Activated CD4-positive, alpha-beta memory T cell treated with anti-CD3 and anti-CD28 coated beads, Interleukin-2, amount 10 ng/mL, durations not matched to agents 7 days and 5 days (primary cell): ENCODE measurements around the gene RNF31. TPM values are rescaled to one million over a fixed set of nuclear protein-coding genes. Genes with fewer than 3 reads are reported as not detected.

Source experiments
- CTCF ChIA-PET: fragments of 350-600 bp; sonication (Branson Sonifier 250); formaldehyde crosslinking; loops from one replicate; lab custom pipeline; 2021; ENCODE audit warnings: antibody characterized with exemption, inconsistent platforms; lab: Charles Lee
- POLR2A ChIA-PET: fragments of 350-600 bp; sonication (Branson Sonifier 250); formaldehyde crosslinking; loops from one replicate; lab custom pipeline; 2021; ENCODE audit warnings: antibody characterized with exemption; lab: Charles Lee
- DNase-seq: peaks from one replicate; pipeline ENCODE4 v3.0.0-alpha.2; 2020
- H3K27ac Mint-ChIP-seq: one replicate; pipeline ENCODE4 v1.8.0; 2021; ENCODE audit warnings: mild to moderate bottlenecking, mixed read lengths
- H3K27me3 Mint-ChIP-seq: one replicate; pipeline ENCODE4 v1.8.0; 2021; ENCODE audit warnings: mixed read lengths
- H3K36me3 Mint-ChIP-seq: one replicate; pipeline ENCODE4 v1.8.0; 2021; ENCODE audit warnings: low read depth, mixed read lengths
- H3K4me1 Mint-ChIP-seq: one replicate; pipeline ENCODE4 v1.8.0; 2021; ENCODE audit warnings: mixed read lengths
- H3K4me3 Mint-ChIP-seq: one replicate; pipeline ENCODE4 v1.8.0; 2021; ENCODE audit warnings: mild to moderate bottlenecking, mixed read lengths
- H3K9me3 Mint-ChIP-seq: one replicate; pipeline ENCODE4 v1.8.0; 2021; ENCODE audit warnings: mixed read lengths
- total RNA-seq, 2 experiments: library from RNA; stranded (reverse); gene quantifications; one replicate each; pipeline ENCODE4 v1.2.3, GENCODE V29; 2021

RNF31 gene
- total RNA-seq, 2 experiments from 2014 or later, result 122 to 129 TPM

DNA sequence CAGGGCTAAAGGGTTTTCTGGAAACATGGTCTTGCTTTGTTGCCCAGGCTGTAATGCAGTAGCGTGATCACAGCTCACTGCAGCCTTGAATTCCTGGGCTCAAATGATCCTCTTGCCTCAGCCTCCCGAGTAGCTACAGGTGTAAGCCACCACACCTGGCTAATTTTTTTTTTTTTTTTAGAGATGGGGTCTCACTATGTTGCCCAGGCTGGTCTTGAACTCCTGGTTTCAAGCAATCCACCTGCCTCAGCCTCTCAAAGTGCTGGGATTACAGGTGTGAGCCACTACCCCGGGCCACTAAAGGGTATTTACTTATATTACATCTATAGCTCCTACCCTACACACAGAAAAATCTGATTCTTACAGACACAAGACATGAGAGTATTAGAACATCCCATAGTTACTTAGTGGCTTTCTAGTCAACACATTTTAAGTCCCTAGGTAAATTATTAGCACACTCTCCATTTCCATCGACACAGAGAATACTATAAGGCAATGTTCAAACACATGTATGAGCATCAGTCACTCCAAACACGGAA, 38.9 kb upstream of the RNF31 start:
- ChIA-PET POLR2A (interaction anchor here (0.5 to 8.2 kb wide), 20 partner anchors 8 to 566 kb away, joined by 3 to 149 read pairs (median 7); partner anchors contain the start of genes CARMIL3, CHMP4A, EMC9 and IRF9), CTCF (interaction anchor here (0.6 to 9.8 kb wide), 36 partner anchors 10 to 476 kb away, joined by 3 to 254 read pairs (median 5); partner anchors contain the start of genes CARMIL3, CIDEB, EMC9 and IRF9)
- H3K4me3 Mint-ChIP-seq, result peak overlapping the region; percentile 8
- peaks cover 43% of the 10 kb centered on the region for H3K4me1 Mint-ChIP-seq
- H3K36me3 Mint-ChIP-seq, result peaks cover 18% of the 10 kb centered on the region
- no peaks in the 10 kb centered on the region for H3K9me3 Mint-ChIP-seq
- peak overlapping the region; percentile 98 for H3K27ac Mint-ChIP-seq
- no peaks in the 10 kb centered on the region for H3K27me3 Mint-ChIP-seq
- no peak for DNase-seq

GRCh38 chr14:24110060-24110459, 37.2 kb upstream of the RNF31 start:
- Mint-ChIP-seq H3K4me1 (peaks cover 43% of the 10 kb centered on the region), H3K4me3 (no peak overlapping the region), H3K27ac (no peak overlapping the region), H3K36me3 (peaks cover 3% of the 10 kb centered on the region), H3K27me3 (no peaks in the 10 kb centered on the region), H3K9me3 (no peaks in the 10 kb centered on the region)
- no peak for DNase-seq
- POLR2A ChIA-PET, result interaction anchor here (0.6 to 8.2 kb wide), 12 partner anchors 14 to 1608 kb away, joined by 3 to 149 read pairs (median 4); partner anchors contain the start of genes EMC9, IRF9, PCK2 and PSME1
- CTCF ChIA-PET, result interaction anchor here (0.8 to 9.8 kb wide), 11 partner anchors 16 to 321 kb away, joined by 3 to 254 read pairs (median 5); partner anchors contain the start of genes EMC9, IRF9, PCK2 and PSME1

DNA sequence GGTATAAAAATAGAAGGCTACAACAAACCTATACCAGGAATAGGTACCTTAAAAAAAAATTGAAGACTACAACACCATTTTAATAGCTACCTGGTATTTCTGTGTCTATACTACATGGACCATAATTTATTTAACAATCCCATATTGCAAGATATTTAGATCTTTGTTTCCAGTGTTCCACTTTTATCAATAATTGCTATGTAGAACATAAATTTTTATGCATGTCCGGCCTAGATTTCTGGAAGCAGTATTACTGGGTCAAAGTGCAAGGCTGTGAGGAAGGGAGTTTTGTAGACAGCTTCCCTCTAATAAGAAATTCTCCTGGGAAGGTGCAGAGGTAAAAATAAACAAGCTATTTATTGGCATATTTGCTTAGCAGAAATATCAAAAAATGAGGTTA, 36.8 kb upstream of the RNF31 start:
- H3K4me1 Mint-ChIP-seq, result peaks cover 47% of the 10 kb centered on the region
- ChIA-PET POLR2A (interaction anchor here (0.7 to 8.2 kb wide), 10 partner anchors 15 to 58 kb away, joined by 3 to 149 read pairs (median 6); partner anchors contain the start of genes EMC9, IRF9, PCK2 and PSME1), CTCF (interaction anchor here (0.8 to 9.8 kb wide), 10 partner anchors 16 to 321 kb away, joined by 3 to 254 read pairs (median 5); partner anchors contain the start of genes EMC9, IRF9, PCK2 and PSME1)
- peaks cover 4% of the 10 kb centered on the region for H3K36me3 Mint-ChIP-seq
- DNase-seq, result no peak
- no peak overlapping the region for H3K4me3 Mint-ChIP-seq
- H3K9me3 Mint-ChIP-seq, result no peaks in the 10 kb centered on the region
- H3K27me3 Mint-ChIP-seq, result no peaks in the 10 kb centered on the region
- H3K27ac Mint-ChIP-seq, result no peak overlapping the region

- Mint-ChIP-seq H3K4me1 (peaks cover 51% of the 10 kb centered on the region), H3K27ac (peak overlapping the region; percentile 100), H3K27me3 (no peaks in the 10 kb centered on the region), H3K36me3 (peaks cover 28% of the 10 kb centered on the region), H3K4me3 (peak overlapping the region; percentile 98), H3K9me3 (no peaks in the 10 kb centered on the region)
- DNase-seq, result no peak
- POLR2A ChIA-PET, result interaction anchor here (0.6 to 12.4 kb wide), 31 partner anchors 8 to 317 kb away, joined by 3 to 448 read pairs (median 9); partner anchors contain the start of genes CARMIL3, CBLN3, CHMP4A and CIDEB
- CTCF ChIA-PET, result interaction anchor here (0.8 to 4.5 kb wide), 12 partner anchors 19 to 793 kb away, joined by 3 to 39 read pairs (median 10); partner anchors contain the start of genes DHRS4, EMC9, IRF9 and PCK2
Observed at GRCh38 chr14:24113379-24113800, 33.9 kb upstream of the RNF31 start.

GRCh38 chr14:24113801-24114531, 33.3 kb upstream of the RNF31 start:
- no peaks in the 10 kb centered on the region for H3K27me3 Mint-ChIP-seq
- ChIA-PET POLR2A (interaction anchor here (0.8 to 12.4 kb wide), 44 partner anchors 9 to 323 kb away, joined by 3 to 448 read pairs (median 6); partner anchors contain the start of genes CARMIL3, CBLN3, CHMP4A and CIDEB), CTCF (interaction anchor here (0.5 to 4.5 kb wide), 23 partner anchors 12 to 793 kb away, joined by 3 to 39 read pairs (median 7); partner anchors contain the start of genes CARMIL3, CIDEB, DHRS4 and EMC9)
- peaks cover 34% of the 10 kb centered on the region for H3K36me3 Mint-ChIP-seq
- peaks cover 48% of the 10 kb centered on the region for H3K4me1 Mint-ChIP-seq
- DNase-seq, result peak; percentile 86
- H3K9me3 Mint-ChIP-seq, result no peaks in the 10 kb centered on the region
- peak overlapping the region; percentile 98 for H3K4me3 Mint-ChIP-seq
- peak overlapping the region; percentile 100 for H3K27ac Mint-ChIP-seq

- POLR2A ChIA-PET, result interaction anchor here (0.8 to 12.4 kb wide), 47 partner anchors 10 to 327 kb away, joined by 3 to 448 read pairs (median 6); partner anchors contain the start of genes CARMIL3, CBLN3, CHMP4A and CIDEB
- H3K4me1 Mint-ChIP-seq, result peaks cover 42% of the 10 kb centered on the region
- H3K4me3 Mint-ChIP-seq, result peak within 1 kb of the TSS; percentile 98
- CTCF ChIA-PET, result interaction anchor here (1.0 to 4.5 kb wide), 23 partner anchors 10 to 794 kb away, joined by 3 to 39 read pairs (median 7); partner anchors contain the start of genes CARMIL3, CIDEB, DHRS4 and EMC9
- no peaks in the 10 kb centered on the region for H3K9me3 Mint-ChIP-seq
- peak within 1 kb of the TSS; percentile 100 for H3K27ac Mint-ChIP-seq
- DNase-seq, result peak; percentile 98
- H3K27me3 Mint-ChIP-seq, result no peaks in the 10 kb centered on the region
- peaks cover 42% of the 10 kb centered on the region for H3K36me3 Mint-ChIP-seq
Observed at GRCh38 chr14:24114532-24115421, 32.5 kb upstream of the RNF31 start, which contains the start of the genes DCAF11 and NRL. TSS of gene DCAF11 (plus strand) at chr14:24114777. CDS start at chr14:24115595, 818 bp downstream. TSS of gene NRL (minus strand) at chr14:24114949. CDS start at chr14:24082848, 32,101 bp downstream.

DNA sequence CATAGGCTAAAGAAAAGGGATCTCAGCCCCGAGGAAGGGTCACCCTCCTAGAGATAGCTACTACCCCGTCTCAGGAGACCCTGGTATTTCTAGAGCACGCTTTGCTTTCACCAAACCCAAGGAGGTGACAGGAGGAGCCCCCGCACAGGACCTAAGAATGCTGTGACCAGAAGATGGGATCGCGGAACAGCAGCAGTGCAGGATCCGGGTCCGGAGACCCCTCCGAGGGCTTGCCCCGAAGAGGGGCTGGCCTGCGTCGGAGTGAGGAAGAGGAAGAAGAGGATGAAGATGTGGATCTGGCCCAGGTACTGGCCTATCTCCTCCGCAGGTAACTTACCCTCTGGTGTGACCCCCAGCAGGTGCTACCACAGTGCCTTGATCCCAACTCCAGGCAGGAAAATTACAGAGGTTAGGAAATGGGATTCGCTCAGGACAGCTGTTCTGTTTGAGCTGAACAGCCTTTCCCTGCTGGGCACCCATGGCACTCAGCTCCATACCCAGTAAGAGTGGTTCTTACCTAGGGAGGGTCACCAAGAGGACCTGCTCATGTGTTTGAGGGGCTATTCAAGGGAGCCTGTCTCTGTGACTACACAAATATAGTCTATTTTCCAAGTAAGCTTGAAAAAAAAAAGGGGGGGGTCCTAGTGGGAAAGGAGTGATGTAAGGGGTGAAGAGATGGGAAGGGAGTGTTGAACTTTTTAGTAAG, 31.7 kb upstream of the RNF31 start:
- Mint-ChIP-seq H3K36me3 (peaks cover 45% of the 10 kb centered on the region), H3K27me3 (no peaks in the 10 kb centered on the region), H3K4me1 (peaks cover 39% of the 10 kb centered on the region), H3K4me3 (peak overlapping the region; percentile 98), H3K9me3 (no peaks in the 10 kb centered on the region), H3K27ac (peak overlapping the region; percentile 100)
- ChIA-PET POLR2A (interaction anchor here (0.9 to 12.4 kb wide), 28 partner anchors 9 to 326 kb away, joined by 3 to 448 read pairs (median 10); partner anchors contain the start of genes CARMIL3, CBLN3, CHMP4A and EMC9), CTCF (interaction anchor here (0.6 to 4.5 kb wide), 19 partner anchors 9 to 1350 kb away, joined by 3 to 39 read pairs (median 8); partner anchors contain the start of genes CARMIL3, CIDEB, EMC9 and IRF9)
- no peak for DNase-seq

- Mint-ChIP-seq H3K4me3 (peak overlapping the region; percentile 98), H3K4me1 (peaks cover 33% of the 10 kb centered on the region), H3K27ac (peak overlapping the region; percentile 100), H3K9me3 (no peaks in the 10 kb centered on the region), H3K27me3 (no peaks in the 10 kb centered on the region), H3K36me3 (peaks cover 52% of the 10 kb centered on the region)
- POLR2A ChIA-PET, result interaction anchor here (1.2 to 12.4 kb wide), 8 partner anchors 10 to 314 kb away, joined by 6 to 448 read pairs (median 30); partner anchors contain the start of genes CBLN3, CHMP4A, EMC9 and FITM1
- DNase-seq, result no peak
- CTCF ChIA-PET, result interaction anchor here (0.6 to 4.5 kb wide), 8 partner anchors 22 to 1351 kb away, joined by 3 to 39 read pairs (median 11); partner anchors contain the start of genes CIDEB, IRF9 and PCK2
Observed at GRCh38 chr14:24116128-24116814, 31.0 kb upstream of the RNF31 start.

- no peak overlapping the region for H3K27ac Mint-ChIP-seq
- DNase-seq, result no peak
- H3K36me3 Mint-ChIP-seq, result peaks cover 57% of the 10 kb centered on the region
- H3K4me3 Mint-ChIP-seq, result no peak overlapping the region
- peaks cover 33% of the 10 kb centered on the region for H3K4me1 Mint-ChIP-seq
- H3K27me3 Mint-ChIP-seq, result no peaks in the 10 kb centered on the region
- CTCF ChIA-PET, result interaction anchor here (1.3 to 4.5 kb wide), 3 partner anchors 27 to 216 kb away, joined by 4 to 35 read pairs (median 5); partner anchors contain the start of gene IRF9
- POLR2A ChIA-PET, result interaction anchor here (1.4 to 12.4 kb wide), 6 partner anchors 10 to 44 kb away, joined by 3 to 448 read pairs (median 68); partner anchors contain the start of genes EMC9, FITM1, IRF9 and PCK2
- no peaks in the 10 kb centered on the region for H3K9me3 Mint-ChIP-seq
Observed at GRCh38 chr14:24117179-24117578, 30.1 kb upstream of the RNF31 start.

DNA sequence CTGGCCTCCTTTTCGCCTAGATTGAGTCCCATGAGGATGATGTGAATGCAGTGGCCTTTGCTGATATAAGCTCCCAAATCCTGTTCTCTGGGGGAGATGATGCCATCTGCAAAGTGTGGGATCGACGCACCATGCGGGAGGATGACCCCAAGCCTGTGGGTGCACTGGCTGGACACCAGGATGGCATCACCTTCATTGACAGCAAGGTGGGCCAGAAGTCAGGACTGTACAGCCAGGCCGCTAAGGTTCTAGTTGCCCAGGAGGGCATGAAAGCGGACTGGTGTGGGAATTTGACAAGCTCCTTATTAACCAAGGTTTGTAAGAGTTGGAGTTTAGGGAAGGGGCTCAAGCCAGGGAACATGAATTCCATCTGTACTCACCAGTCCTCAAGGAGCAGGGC, 27.6 kb upstream of the RNF31 start:
- no peaks in the 10 kb centered on the region for H3K9me3 Mint-ChIP-seq
- ChIA-PET POLR2A (interaction anchor here (12.4 kb wide), 1 partner anchor 19 kb away, joined by 448 read pairs; the partner anchor contains the start of genes EMC9, FITM1, PSME1 and PSME2), CTCF (interaction anchor here (1.2 to 2.0 kb wide), 2 partner anchors 24 to 62 kb away, joined by 3 to 4 read pairs; no protein-coding TSS in a partner anchor)
- H3K27me3 Mint-ChIP-seq, result no peaks in the 10 kb centered on the region
- no peak overlapping the region for H3K4me3 Mint-ChIP-seq
- H3K4me1 Mint-ChIP-seq, result peaks cover 33% of the 10 kb centered on the region
- peaks cover 76% of the 10 kb centered on the region for H3K36me3 Mint-ChIP-seq
- no peak for DNase-seq
- H3K27ac Mint-ChIP-seq, result no peak overlapping the region
